Muscle of arm (tissue), 12 donors: ENCODE measurements around the gene KCNH6. TPM values are rescaled to one million over a fixed set of nuclear protein-coding genes. Genes with fewer than 3 reads are reported as not detected.

Experiments
- DNase-seq: peaks from one replicate; pipeline ENCODE4 v3.0.0-alpha.2; 2013
- polyA plus RNA-seq, 12 donors: library from polyadenylated mRNA; unstranded; fragments of 120-200 nt; gene quantifications; one replicate each; pipeline ENCODE4 v1.2.1, GENCODE V29; 2013; ENCODE audit not compliant: insufficient read length in 12 of 12

The KCNH6 gene
- polyA plus RNA-seq, 12 donors: 0.08 to 0.09 TPM; not detected in 10

DNA sequence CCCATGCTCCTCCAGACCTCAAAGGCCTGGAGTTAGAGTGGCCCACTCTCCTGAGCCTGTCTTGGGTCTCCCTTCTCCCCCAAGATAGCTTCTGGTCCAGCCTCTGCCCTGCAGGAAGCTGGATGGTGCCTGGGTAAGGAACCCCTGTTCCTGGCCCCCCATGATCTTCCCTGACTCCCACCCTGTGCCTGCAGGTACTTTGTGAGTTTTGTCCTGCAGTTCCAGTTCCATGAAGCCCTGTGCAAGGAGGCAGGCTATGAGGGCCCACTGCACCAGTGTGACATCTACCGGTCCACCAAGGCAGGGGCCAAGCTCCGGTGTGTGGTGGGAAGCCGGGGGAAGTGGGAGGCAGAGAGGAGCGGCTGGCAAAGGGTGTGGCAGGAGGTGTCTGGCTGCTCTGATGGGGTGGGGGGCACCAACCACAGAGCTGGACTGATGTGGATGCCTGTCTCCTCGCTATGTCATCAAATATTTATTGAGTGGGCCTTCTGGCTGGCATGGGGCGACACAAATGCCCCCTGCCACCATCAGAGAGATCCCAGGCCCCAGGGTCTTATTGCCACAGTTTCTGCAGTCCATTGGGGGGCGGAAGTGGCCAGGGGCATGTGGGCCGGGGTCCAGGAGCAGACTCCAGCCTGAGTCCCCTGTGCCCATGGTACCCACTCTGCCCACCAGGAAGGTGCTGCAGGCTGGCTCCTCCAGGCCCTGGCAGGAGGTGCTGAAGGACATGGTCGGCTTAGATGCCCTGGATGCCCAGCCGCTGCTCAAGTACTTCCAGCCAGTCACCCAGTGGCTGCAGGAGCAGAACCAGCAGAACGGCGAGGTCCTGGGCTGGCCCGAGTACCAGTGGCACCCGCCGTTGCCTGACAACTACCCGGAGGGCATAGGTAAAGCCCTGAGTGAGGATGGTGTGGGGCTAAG, 39.2 kb upstream of the KCNH6 start:
- no peak for DNase-seq

DNA sequence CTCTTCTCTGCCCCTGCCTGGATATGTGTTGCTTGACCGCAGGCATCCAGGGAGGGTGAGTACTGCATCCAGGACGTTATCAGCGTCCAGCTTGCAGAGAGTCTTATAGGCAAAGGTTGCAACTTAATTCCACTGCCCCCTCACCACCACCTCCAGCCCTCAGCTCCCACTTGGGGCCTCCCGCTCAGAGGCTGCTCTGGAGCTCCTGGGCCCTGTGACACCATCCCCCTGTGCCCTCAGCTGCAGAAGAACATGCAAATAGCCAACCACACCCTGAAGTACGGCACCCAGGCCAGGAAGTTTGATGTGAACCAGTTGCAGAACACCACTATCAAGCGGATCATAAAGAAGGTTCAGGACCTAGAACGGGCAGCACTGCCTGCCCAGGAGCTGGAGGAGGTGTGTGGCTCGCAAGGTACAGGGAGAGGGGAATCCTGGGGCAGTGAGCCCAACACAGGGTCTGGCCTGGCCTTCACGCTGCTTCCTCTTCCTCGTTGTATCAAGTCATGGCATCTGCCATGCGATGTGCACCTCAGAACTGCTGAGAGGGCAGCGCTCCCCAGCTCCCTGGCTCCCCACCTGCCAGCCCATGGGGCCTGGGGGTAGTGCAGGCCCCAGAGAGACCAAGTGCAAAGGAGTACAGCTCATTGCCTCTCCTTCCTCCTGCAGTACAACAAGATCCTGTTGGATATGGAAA, 36.7 kb upstream of the KCNH6 start:
- DNase-seq: no peak

DNA sequence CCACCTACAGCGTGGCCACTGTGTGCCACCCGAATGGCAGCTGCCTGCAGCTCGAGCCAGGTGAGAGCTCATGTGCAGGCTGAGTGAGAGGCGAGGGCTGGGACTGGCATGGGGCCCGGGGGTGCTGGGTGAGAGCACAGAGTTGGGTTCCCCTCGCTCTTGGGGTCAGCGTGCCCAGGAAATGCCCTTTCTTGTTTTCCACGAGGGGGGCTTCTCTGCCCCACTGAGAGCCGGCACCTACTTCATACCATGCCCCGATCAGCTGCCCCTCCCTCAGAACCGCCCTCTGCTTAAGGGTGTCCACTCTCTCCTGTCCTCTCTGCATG, 36.2 kb upstream of the KCNH6 start:
- no peak for DNase-seq

DNA sequence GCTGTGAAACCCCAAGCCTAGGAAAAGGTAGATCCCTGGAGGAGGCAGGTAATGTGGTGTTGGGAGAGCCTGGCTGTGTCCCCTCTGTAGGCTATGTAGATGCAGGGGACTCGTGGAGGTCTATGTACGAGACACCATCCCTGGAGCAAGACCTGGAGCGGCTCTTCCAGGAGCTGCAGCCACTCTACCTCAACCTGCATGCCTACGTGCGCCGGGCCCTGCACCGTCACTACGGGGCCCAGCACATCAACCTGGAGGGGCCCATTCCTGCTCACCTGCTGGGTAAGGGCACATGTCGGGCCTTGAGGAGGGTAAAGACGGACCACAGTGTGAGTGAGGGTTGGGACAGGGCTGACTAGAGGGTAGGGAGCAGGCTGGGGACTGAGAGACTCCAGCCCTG, 34.3 kb upstream of the KCNH6 start:
- no peak for DNase-seq

DNA sequence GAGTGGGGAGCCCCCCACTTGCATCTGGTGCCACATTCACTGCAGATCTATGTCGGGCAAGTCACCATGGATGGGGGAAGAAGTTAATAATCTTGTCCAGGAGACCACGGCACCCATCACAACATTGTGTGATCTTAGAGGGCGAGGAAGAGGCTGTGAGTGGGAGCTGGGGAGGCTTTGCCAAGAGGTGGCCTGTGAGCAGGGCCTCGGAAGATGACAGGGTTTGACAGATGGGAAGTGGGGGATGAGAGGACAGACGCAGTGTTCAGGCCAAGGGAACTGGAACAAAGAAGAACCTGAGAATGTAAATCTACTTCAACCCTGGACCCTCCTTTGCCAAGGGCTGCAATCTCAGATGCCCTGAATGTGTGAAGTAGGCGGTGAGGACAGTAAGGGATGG, 33.9 kb upstream of the KCNH6 start:
- no peak for DNase-seq

DNA sequence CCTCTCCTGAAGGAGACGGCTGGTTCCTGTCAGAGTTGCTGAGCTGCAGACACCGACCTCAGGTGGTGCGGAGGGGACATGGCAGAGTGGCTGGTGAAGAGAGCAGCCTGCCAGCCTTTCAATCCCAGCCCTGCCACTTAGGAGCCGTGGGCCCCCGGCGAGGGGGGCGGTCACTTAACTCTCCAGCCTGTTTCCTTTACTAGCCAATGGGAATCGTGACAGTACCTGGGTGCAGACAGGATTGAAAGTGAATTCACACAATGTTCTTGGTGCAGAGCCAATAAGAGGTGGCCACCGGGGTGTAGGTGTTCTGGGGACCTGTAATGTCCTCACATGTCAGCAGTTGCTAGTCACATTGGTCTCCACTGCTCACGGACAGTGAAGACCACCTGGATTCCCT, 32.8 kb upstream of the KCNH6 start:
- no peak for DNase-seq

DNA sequence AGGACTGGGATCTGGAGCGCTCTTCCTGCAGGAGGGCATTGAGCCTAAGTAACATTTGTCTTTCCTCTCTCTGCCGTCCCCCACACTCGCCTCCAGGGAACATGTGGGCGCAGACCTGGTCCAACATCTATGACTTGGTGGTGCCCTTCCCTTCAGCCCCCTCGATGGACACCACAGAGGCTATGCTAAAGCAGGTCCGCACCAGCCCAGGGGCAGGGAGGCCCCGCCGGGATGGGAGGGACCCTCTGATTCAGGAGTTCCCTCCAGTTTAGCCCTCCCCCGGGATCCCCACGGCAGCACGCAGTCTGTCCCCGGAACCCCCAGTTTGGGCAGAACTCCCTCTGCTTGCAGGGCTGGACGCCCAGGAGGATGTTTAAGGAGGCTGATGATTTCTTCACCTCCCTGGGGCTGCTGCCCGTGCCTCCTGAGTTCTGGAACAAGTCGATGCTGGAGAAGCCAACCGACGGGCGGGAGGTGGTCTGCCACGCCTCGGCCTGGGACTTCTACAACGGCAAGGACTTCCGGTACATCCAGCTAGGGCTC, 32.2 kb upstream of the KCNH6 start:
- DNase-seq: no peak

DNA sequence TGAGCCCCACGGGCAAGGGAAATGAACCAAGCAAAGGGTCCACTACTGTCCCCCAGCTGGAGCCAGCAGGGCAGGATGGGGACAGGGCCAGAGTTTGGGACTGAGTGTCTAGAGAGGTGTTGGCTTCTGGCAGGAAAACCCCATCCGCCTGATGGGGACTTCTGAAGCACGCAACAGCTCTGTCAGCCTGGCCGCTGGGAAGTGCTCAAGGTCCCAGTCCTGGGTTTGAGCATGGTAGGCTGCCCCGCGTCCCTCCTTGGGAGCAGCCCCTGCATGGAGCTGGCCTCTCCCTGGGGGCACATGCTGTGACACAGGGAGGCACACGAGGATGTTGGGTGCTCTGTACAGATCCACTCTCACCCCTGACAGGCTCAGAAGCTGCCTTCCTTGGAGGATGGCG, 31.7 kb upstream of the KCNH6 start:
- no peak for DNase-seq

DNA sequence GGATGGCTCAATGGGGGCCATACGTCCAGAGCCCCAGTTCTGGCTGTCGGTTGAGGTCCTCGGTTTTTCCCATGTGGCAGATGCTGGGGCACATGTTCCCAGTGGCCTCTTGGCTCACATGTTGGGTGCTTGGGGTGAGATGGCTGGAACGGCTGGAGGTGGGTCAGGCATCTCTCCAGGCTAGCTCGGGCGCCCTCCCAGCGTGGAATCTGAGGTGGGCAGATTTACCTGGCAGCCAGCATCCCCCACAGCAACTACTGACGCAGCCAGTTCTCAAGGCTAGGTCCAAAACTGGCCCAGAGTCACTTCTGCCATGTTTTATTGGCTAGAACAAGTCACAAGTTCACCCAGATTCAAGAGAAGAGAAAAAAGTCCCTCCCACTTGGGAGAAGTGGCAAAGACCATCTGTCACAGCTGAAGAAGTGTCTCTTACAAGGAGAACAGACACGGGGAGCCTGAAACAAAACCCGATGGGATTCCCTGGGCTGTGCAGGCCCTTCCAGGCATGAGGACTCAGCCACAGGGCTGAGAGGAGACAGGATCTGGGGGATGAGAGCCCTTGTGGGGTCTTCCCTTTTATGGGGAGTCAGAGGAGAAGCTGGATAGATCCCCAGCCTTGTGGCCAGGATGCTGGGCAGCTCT, 31.1 kb upstream of the KCNH6 start:
- DNase-seq: no peak

DNA sequence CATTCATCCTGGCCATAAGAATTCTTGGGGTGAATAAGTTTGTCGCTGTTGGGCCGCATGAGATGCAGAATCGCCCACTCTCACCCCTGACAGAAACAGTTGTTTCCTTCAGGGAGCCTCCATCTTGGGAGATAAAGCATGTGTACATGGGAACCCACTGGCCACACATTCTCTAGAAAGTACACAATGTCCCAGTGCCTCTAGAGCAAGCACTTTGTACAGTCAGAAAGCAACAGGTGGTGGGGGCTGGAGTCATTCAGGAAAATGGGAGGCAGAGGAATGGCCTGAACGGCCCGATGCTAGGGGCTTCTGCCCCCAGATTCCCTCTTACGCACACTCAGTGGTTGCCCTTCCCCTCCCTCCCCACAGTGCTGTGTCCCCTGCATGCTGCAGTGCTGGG, 30.2 kb upstream of the KCNH6 start:
- no peak for DNase-seq

DNA sequence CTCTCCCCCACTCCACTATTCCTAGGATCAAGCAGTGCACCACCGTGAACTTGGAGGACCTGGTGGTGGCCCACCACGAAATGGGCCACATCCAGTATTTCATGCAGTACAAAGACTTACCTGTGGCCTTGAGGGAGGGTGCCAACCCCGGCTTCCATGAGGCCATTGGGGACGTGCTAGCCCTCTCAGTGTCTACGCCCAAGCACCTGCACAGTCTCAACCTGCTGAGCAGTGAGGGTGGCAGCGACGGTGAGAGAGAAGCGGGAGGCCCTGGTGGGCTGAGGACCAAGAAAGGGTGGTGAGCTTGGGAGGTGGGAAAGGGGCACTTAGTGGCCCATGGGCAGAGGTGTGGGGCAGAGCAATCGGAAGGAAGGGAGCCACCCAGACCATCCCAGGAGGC, 29.7 kb upstream of the KCNH6 start:
- DNase-seq: no peak

DNA sequence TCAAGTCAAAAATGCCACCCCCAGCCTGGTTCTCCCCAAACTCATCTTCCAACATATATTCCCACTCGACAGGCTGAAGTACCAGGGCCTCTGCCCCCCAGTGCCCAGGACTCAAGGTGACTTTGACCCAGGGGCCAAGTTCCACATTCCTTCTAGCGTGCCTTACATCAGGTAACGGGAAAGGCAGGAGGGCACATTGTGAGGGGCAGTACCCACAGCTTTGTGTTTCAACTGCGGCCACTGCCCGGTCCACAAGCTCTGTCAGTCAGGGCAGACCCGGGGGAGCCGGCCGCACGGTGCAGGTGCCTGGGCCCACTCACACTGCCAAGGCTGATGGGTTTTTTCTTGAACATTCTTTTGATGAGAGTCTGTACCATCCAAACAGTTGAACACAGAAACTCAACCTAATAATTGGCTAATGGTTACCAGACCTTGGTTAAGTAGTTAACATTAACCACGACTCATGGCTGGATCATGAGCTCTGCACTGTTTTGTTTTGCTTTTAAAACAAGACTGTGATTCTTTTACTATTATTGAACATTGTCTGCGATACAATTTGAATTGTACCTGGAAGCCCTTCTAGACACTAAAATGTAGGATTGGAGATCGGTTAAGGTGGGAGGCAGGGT, 28.7 kb upstream of the KCNH6 start:
- no peak for DNase-seq

DNA sequence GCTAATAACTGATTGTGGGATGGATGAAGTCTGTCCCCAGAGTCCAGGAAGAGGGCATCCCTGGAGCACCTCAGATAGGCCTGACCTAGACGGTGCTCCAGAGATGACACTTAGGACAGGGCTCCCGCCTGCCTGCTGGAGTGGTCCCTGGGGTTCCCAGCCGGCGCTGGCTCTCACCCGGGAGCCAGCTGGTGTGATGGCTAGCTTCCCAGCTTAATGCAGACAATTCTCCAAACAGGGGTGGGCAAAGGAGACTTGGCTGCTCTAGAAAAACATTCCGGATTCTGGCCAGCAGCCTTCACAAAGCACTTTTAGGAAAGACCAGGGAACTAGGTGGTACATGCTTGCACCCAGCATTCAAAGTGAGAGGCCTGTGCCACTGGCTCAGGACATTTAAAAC, 27.7 kb upstream of the KCNH6 start:
- no peak for DNase-seq

DNA sequence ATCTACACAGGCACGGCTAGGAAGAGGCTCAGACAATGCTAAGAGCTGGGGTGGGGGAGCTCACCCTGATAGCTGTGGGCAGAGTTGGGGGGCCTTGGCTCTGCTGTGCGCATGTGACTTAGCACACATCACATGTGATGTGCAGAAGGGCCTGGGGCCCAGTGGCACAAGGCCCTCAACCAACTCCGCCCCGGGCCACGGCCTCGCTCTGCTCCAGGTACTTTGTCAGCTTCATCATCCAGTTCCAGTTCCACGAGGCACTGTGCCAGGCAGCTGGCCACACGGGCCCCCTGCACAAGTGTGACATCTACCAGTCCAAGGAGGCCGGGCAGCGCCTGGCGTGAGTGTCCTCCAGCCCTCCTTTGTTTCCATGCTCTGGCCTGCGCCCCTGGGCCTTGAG, 27.0 kb upstream of the KCNH6 start:
- DNase-seq: no peak

DNA sequence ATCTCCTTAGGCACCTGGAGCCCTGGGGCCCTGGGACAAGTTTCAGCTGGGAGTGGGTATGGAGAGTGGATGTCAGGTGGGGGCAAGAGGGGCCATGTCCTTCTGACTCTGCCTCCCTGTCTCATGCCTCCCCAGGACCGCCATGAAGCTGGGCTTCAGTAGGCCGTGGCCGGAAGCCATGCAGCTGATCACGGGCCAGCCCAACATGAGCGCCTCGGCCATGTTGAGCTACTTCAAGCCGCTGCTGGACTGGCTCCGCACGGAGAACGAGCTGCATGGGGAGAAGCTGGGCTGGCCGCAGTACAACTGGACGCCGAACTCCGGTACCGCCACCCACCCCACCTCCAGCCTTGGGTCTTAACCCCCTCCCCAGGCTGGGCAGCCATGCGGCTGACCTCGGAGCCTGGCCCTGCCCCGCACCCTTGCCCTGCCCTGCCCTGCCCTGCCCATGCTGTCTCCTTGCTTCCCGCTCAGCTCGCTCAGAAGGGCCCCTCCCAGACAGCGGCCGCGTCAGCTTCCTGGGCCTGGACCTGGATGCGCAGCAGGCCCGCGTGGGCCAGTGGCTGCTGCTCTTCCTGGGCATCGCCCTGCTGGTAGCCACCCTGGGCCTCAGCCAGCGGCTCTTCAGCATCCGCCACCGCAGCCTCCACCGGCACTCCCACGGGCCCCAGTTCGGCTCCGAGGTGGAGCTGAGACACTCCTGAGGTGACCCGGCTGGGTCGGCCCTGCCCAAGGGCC, 26.3 kb upstream of the KCNH6 start:
- no peak for DNase-seq

DNA sequence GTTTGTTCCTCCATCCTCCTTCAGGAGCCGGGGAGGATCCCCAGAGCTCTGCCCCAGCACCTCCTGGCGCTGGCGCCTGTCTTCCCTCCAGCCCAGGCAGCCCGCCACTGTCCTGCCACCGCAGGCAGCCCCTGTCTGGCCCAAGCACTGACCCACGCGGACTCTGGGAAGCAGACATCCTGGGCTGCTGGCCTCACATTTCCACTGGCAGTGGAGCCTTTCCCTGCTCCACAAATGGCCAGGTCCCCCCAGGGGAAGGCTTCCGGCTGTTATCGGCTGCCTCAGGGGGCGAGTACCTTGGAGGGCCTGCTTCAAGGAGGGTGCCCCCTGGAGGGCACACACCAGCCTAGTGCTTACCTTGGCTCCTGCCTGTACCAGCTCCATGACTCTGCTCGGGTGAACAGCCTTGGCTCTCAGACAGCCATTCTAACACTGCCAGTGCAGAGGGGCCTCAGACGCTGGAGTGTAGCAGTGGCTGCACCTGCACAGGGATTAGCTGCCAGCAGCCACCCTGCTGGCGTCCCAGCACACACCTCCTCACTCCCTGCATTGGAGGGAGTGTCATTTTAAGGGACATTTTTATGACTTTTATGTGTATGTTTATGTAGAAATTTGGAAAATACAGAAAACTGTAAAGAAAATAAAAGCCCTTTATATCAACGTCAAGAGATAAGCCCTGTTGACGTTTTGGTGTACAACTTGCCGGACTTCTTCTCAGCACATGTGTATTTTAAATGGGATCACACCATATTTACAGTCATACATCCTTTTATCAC, 25.3 kb upstream of the KCNH6 start:
- DNase-seq: no peak

DNA sequence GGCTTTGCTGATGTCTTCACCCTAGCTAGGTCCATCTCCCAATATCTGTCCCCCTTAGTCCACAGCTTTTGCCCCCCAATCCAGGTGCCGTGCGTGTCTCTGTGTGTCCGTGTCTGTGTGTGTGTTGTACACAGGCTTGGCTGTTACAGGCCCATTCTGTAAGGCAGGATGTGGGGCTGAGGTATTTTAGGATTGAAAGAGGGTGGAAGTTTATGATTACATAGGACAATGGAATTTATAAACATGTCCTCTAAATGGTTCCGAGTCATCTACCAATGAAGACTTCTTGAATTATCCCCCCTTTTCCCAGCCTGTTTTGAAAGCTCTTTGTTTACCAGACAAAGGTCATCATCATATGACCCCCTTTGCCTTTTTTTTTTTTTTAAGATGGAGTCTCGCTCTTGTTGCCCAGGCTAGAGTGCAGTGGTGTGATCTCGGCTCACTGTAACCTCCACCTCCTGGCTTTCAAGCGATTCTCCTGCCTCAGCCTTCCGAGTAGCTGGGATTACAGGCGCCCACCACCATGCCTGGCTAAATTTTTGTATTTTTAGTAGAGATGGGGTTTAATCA, 24.4 kb upstream of the KCNH6 start:
- no peak for DNase-seq

DNA sequence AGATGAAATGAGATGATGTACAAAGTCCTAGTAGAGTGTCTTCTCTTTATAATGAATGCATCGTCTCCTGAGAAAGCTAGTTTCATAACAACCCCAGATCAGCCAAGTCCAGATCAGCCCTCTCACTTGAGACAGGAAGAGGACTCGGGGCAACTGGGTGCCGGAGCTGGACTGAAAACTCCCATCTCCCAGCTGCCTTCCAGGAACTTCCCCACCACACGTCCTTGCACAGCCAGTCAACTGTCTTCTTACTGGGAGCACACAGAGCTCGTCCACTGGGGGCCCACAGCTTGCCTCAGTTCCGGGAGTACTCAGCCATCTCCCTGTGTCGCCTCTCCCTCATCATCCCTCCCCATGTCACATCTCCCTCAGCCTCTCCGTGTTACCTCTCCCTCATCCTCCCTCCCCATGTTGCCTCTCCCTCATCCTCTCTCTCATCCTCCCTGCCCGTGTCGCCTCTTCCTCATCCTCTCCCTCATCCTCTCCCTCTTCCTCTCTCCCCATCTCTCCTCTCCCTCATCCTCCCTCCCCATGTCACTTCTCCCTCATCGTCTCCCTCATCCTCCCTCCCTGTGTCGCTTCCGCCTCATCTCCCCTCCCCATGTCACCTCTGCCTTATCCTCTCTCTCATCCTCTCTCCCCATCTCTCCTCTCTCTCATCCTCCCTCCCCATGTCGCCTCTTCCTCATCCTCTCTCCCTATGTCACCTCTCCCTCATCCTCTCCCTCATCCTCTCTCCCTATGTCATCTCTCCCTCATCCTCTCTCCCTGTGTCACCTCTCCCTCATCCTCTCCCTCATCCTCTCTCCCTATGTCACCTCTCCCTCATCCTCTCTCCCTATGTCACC, 22.4 kb upstream of the KCNH6 start:
- DNase-seq: no peak

DNA sequence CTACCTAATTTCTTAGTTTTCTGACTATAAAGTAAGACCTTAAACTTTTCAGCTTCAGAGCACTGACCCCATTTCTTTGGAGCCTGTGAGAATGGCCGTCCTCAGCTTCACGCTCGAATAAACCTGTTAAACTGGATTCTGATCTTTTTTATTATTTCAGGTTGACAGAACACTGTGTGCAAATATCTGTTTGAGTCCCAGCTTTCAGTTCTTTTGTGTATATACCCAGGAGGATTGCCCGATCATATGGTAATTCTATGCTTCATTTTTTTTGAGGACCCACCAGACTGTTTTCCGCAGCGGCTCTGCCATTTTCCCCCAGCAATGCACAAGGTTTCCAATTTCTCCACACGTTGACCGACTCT, 19.8 kb upstream of the KCNH6 start:
- no peak for DNase-seq

DNA sequence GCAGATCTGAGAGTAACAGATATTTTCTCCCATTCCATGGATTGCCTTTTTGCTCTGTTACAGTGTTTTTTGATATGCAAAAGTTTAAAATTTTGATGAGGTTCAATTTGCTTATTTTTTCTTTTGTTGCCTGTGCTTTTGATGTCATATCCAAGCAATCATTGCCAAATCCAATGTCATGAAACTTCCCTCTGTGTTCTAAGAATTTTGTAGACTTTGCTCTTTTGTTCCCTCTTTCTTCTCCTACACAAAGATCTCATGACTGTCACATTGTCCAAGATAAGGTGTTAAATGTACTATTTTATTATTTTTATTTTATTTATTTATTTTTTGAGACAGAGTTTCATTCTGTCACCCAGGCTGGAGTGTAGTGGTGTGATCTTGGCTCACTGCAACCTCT, 18.9 kb upstream of the KCNH6 start:
- no peak for DNase-seq
